GM18907 (cell line): ENCODE results near the gene CUBN.

Experiments used
- ATAC-seq: cut with Tn5 transposase; IDR thresholded peaks from one replicate; pipeline ENCODE4 v1.9.1; 2021; ENCODE audit warnings: mild to moderate bottlenecking, moderate library complexity; ENCODE audit not compliant: unreplicated experiment

The CUBN gene

DNA sequence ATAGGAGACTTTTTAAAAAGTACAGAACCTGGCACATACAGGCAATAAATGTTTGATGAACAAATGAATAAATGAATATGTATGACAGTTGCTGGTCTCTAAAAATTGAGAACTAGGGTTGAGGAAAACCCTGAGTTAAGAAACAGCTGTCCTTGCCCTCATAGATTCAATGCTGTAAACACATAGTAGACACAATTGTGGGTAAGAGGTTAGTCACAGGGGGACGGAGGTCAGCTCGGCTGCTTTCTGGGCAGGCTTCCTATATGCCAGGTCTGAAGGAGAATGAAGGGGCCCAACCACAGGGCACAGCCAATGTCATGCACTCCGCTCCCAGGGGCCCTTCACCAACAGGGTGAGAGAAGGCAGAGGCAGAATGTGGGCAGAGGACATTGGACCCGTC, 169.1 kb downstream of the CUBN start:
- ATAC-seq: no peak

DNA sequence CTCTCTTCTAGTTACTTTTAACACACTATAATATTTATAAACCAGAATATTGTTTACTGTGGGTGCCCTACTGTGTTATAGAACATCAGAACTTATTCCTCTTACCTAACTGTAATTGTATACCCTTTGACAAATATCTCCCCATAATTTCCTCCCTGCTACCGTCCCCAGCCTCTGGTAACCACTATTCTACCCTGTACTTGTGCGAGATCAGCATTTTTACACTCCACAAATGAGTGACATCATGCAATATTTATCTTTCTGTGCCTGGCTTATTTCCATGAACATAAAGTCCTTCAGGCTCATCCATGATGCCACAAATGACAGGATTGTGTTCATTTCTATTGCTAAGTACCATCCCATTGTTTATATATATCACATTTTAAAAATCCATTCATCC, 172.6 kb downstream of the CUBN start:
- ATAC-seq: no peak

GRCh38 chr10:16954280-16955030, 175.2 kb downstream of the CUBN start:
- no peak for ATAC-seq

- ATAC-seq: no peak
Measured at GRCh38 chr10:16953270-16953669, 176.3 kb downstream of the CUBN start.

DNA sequence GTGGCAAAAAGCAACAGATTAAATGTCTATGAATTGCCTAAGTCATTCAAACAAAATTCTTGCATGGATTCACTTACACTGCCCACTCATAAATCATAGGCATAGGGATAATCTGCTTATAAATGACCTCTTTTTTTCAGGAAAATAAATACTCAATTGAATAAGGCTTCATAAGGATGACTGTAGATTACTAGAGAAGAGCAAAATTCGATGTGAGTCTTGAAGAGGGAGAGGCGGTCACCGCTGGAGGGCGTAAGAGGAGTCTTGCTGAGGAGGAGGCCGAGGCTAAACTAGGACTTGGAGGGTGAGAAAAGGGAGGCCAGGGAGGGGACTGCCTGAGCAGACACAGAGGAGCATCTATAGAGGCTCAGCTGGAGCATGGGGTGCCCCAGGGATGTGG, 177.0 kb downstream of the CUBN start:
- ATAC-seq: no peak

DNA sequence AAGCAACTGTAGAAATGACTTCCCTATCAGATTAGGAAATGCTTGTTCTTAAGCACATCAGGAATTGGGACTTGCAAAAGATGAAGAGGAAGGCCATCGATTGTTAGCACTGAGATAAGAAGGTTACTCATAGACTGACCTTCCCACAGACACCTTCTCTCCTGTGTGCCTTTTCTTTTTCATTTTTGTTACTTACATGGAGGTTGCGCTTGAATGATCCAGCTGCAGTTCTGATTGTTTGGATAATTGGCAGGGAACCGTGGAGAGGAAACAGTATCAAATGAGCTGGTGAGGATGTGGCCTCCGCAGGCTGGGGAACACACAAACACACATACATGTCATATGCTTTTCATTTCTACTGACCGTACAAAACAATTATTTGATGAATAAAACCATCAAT, 177.5 kb downstream of the CUBN start:
- ATAC-seq: no peak

DNA sequence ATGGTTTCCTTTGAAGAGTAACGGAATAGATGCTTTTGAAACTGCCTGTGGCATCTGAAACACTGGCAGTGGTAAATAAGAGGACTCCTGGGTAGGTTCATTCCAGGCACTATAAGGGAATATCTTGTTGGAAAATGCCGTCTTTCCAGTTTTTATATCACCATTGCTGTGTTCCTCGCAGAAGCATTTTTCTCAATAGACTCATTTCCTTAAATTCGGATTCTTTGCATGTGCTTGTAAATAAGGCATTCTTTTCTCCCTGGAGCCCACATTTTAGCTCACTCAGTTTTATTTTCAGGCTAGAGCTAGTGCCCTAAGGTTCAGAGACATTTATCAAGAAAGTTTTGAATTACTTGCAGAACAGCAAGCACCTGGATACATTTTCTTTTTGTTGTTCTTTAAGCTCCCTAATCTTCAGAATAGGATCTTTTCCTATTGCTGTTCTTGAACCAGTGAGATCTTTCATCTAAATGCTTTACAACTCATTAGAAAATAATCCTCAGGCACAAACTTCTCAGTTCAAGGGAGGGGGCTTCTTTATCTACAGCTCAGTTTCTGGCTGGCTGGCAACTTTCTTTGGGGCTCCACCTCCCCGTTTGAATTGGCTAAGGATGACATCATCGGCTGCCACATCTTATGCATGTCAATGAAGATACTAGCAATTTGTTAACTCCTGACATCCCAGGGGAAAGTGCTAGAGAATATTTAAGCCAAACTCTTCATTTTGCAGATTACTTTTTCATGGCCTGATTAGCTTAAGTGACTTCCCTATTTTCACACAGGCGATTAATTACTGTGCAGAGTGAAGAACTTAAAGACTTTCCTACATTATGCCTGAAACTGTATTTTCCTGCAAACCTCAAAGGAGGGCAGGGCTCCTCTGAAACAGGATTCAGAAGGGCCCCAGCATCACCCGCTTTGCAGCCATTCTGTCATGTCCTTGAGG, 178.7 kb downstream of the CUBN start:
- ATAC-seq: no peak

DNA sequence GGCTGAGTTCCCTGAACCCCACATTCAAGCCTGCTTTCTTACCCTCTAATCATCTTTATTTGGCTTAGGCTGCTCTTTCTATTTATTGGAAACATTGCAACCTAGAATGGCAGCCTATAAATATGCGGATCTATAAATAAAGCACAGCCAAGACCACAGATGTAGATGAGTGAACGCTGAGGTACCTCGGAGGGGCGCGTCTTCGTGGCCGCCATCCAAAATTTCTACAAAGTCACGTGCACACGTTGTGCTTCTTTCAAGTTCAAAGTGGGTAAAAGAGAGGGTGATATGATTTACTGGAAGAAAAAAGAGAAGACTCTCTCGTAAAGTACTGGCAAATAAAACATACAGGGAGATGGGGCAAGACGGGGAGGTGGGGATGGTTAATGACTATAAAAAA, 179.8 kb downstream of the CUBN start:
- no peak for ATAC-seq

- ATAC-seq: no peak
Measured at GRCh38 chr10:16948361-16948760, 181.2 kb downstream of the CUBN start.

DNA sequence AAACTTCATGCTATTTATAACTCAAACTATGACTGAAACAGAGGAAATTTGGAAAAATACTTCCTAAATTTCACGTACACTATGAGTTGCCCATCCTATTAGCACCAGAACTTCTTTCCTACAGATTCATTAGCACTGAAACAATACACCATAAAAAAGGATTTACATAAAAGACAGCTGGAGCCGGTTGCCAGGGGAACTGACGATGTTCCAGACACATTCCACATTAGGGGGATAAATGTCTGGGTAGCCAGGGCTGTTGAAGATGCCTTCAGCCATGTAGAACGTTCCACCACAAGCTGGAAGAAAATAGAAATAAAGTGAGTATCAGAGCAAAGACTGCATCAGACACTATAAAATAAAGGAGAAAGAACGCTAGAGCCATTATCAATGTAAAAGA, 182.5 kb downstream of the CUBN start:
- no peak for ATAC-seq

GRCh38 chr10:16945593-16945992, 184.0 kb downstream of the CUBN start:
- no peak for ATAC-seq

GRCh38 chr10:16944986-16945385, 184.6 kb downstream of the CUBN start:
- no peak for ATAC-seq

- ATAC-seq: no peak
Measured at GRCh38 chr10:16944402-16944801, 185.2 kb downstream of the CUBN start.

GRCh38 chr10:16943295-16944285, 186.0 kb downstream of the CUBN start:
- ATAC-seq: no peak

GRCh38 chr10:16942381-16943078, 187.1 kb downstream of the CUBN start:
- no peak for ATAC-seq

DNA sequence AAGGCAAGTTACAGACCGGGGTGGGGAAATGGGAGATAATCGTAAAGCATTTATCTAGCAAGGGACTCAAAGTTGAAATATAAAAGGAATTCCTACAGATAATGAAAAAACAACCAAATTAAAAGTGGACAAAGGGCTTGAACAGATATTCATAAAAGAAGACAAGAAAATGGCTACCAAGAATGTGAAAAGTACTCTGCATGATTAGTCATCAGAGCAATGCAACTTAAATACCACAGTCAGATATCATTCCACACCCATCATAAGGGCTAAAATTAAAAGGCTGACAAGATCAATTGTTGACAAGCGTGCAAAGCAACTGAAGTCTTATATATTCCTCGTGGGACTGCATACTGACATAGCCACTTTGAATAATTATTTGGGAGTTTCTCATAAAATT, 187.7 kb downstream of the CUBN start:
- no peak for ATAC-seq

- ATAC-seq: no peak
Measured at GRCh38 chr10:16941067-16941466, 188.5 kb downstream of the CUBN start.

GRCh38 chr10:16938952-16939351, 190.7 kb downstream of the CUBN start:
- no peak for ATAC-seq

DNA sequence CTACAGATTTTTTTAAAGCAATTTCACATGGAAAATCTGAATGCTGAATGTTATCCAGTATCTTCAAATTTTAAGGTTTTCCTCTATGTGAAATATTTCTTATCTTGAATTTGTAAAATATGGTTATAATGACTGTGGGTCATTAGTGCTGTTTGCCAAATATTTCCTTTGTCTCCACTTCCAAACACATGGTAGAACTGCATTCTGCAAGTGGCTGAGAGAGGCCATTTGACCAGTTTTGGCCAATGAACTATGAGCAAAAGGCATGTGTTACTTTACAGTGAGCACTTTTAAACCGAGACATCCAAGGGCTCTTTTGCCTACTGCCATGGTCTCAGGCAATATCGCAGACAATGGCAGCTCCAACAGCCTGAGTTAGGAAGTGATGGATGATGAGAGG, 195.2 kb downstream of the CUBN start:
- ATAC-seq: no peak

DNA sequence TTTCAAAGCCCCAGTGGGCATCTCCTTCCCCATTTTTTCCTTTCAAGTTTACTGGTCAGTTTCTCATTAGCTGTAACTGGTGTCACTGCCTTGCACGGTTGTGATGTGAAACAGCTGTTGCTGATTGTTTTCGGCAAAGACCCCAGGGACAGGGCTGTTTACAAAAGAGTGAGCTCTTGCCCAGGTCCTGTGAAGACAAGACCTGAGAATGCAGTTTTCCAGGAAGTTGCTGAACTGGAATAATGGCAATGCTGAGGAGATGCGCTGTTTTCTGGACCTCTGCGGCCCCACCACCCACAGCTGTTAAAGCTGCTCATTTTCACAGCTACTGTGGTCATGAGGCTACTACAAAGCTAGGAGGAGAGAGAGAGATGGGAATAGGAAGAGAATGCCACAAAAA, 195.8 kb downstream of the CUBN start:
- ATAC-seq: no peak
